ENCODE results near the gene CDKAL1.

CDKAL1 gene

DNA sequence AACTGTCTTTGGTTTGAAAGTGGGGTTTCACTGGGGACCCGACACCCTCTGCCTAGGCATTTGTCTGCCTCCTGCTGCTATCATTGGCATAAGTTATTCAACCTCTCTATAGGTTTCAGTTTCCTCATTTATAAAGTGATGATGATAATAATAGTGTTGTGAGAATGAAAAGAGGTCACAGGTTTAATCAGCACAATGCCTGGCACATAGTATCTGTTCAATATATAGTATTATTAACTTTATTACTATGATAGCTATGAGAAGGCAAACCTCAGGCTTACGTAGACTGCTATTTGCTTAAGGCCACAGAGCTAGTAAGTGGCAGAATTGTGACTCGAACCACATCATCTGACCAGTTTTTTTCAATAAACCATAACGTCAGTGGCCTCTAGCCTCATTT, 256.8 kb downstream of the CDKAL1 start:
- no peak overlapping the region for H3K9ac ChIP-seq (ENCODE audit: low read length)
- H3K4me1 ChIP-seq (ENCODE audit: low read length), result peaks cover 4% of the 10 kb centered on the region
- no peaks in the 10 kb centered on the region for H3K36me3 ChIP-seq (replicated peaks; ENCODE audit: low read depth, low read length)
- no peak overlapping the region for H2AFZ ChIP-seq (ENCODE audit: low read depth, low read length)
- no peak overlapping the region; the same call in 1 of the 2 replicates for H3K4me2 ChIP-seq (ENCODE audit: low read length)
- H3K9me3 ChIP-seq (ENCODE audit: insufficient read depth, low read length), result no peaks in the 10 kb centered on the region
- no peak overlapping the region for H3K27ac ChIP-seq (ENCODE audit: low read length)
- H3K27me3 ChIP-seq (ENCODE audit: low read depth, low read length), result no peaks in the 10 kb centered on the region
- no peaks in the 10 kb centered on the region for H3K79me2 ChIP-seq (ENCODE audit: low read length)
- no peaks in the 10 kb centered on the region for H4K20me1 ChIP-seq (ENCODE audit: insufficient read depth, low read length)
- H3K4me3 ChIP-seq (ENCODE audit: low read length), result no peak overlapping the region
- TF ChIP-seq EZH2phosphoT487 (IDR thresholded peaks at IDR 0.05; ENCODE audit: low read depth), result no peak
- TF ChIP-seq, protein P1, sequence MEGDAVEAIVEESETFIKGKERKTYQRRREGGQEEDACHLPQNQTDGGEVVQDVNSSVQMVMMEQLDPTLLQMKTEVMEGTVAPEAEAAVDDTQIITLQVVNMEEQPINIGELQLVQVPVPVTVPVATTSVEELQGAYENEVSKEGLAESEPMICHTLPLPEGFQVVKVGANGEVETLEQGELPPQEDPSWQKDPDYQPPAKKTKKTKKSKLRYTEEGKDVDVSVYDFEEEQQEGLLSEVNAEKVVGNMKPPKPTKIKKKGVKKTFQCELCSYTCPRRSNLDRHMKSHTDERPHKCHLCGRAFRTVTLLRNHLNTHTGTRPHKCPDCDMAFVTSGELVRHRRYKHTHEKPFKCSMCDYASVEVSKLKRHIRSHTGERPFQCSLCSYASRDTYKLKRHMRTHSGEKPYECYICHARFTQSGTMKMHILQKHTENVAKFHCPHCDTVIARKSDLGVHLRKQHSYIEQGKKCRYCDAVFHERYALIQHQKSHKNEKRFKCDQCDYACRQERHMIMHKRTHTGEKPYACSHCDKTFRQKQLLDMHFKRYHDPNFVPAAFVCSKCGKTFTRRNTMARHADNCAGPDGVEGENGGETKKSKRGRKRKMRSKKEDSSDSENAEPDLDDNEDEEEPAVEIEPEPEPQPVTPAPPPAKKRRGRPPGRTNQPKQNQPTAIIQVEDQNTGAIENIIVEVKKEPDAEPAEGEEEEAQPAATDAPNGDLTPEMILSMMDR (IDR thresholded peaks at IDR 0.05; ENCODE audit: low read depth, low read length), result no peak

DNA sequence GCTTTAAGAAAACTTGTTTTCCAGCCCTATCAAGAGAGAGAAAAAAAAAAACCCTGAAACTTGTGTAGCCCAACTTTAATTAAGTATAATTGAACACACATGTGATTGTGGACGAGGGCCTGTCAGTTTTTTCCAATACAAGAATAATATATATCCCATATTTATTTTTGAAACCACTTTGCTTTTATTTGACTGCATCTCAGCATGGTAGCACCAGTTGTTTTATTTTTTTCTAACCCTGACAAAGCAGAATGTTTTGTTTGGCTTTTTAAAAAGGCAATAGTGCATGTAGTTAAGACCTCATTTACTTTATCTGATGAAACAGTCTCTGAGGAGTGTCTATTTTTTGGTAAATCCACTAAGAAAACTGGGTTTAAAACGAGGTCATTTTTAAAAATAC, 257.7 kb downstream of the CDKAL1 start:
- Histone ChIP-seq H3K4me1 (ENCODE audit: low read length) (peaks cover 4% of the 10 kb centered on the region), H3K9ac (ENCODE audit: low read length) (no peak overlapping the region), H3K4me3 (ENCODE audit: low read length) (no peak overlapping the region), H3K79me2 (ENCODE audit: low read length) (no peaks in the 10 kb centered on the region), H3K27ac (ENCODE audit: low read length) (no peak overlapping the region), H3K36me3 (replicated peaks; ENCODE audit: low read depth, low read length) (no peaks in the 10 kb centered on the region), H3K4me2 (ENCODE audit: low read length) (no peak overlapping the region), H3K27me3 (ENCODE audit: low read depth, low read length) (no peaks in the 10 kb centered on the region), H4K20me1 (ENCODE audit: insufficient read depth, low read length) (no peaks in the 10 kb centered on the region), H2AFZ (ENCODE audit: low read depth, low read length) (no peak overlapping the region), H3K9me3 (ENCODE audit: insufficient read depth, low read length) (no peaks in the 10 kb centered on the region)
- no peak for TF ChIP-seq EZH2phosphoT487 (IDR thresholded peaks at IDR 0.05; ENCODE audit: low read depth)
- TF ChIP-seq, protein P1 (IDR thresholded peaks at IDR 0.05; ENCODE audit: low read depth, low read length), result no peak

DNA sequence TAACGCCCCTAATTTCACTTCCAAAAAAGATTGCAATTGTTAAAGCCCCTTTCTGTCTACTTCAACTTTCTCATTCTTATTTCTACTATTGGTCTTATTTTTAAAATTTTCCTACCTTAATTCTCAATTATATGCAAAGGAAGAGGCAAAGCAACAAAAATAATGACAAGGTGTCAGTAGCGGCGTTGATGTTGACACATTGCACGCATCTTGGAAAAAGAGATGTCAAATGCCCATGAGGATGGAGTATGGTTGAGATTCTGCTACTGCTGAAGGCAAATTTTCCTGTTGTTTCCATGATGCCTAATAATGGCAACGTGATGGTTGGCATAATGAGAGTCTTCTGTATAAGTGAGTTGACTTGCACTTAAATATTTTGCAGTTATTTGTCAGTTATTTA, 258.9 kb downstream of the CDKAL1 start:
- Histone ChIP-seq H3K79me2 (ENCODE audit: low read length) (no peaks in the 10 kb centered on the region), H3K9ac (ENCODE audit: low read length) (no peak overlapping the region), H3K36me3 (replicated peaks; ENCODE audit: low read depth, low read length) (no peaks in the 10 kb centered on the region), H3K4me3 (ENCODE audit: low read length) (no peak overlapping the region), H3K27ac (ENCODE audit: low read length) (no peak overlapping the region), H4K20me1 (ENCODE audit: insufficient read depth, low read length) (no peaks in the 10 kb centered on the region), H3K27me3 (ENCODE audit: low read depth, low read length) (no peaks in the 10 kb centered on the region), H3K4me2 (ENCODE audit: low read length) (no peak overlapping the region), H2AFZ (ENCODE audit: low read depth, low read length) (no peak overlapping the region), H3K4me1 (ENCODE audit: low read length) (peaks cover 4% of the 10 kb centered on the region), H3K9me3 (ENCODE audit: insufficient read depth, low read length) (no peaks in the 10 kb centered on the region)
- no peak for TF ChIP-seq EZH2phosphoT487 (IDR thresholded peaks at IDR 0.05; ENCODE audit: low read depth)
- TF ChIP-seq, protein P1 (IDR thresholded peaks at IDR 0.05; ENCODE audit: low read depth, low read length), result no peak

DNA sequence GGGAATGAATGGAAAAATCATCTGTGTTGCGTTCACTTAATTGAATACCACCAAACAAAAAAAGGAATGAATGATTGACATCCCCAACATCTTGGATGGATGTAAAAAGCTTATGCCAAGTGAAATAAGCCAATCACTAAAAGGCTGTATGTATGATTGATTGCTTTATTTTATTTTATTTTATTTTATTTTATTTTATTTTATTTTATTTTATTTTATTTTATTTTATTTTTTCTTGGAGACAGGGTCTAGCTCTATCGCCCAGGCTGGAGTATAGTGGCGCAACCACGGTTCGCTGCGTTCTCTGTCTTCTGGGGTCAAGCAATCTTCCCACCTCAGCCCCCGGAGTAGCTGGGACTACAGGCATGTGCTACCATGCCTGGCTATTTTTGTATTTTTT, 263.3 kb downstream of the CDKAL1 start:
- H4K20me1 ChIP-seq (ENCODE audit: insufficient read depth, low read length), result no peaks in the 10 kb centered on the region
- H3K79me2 ChIP-seq (ENCODE audit: low read length), result no peaks in the 10 kb centered on the region
- H3K4me3 ChIP-seq (ENCODE audit: low read length), result no peak overlapping the region
- no peaks in the 10 kb centered on the region for H3K36me3 ChIP-seq (replicated peaks; ENCODE audit: low read depth, low read length)
- no peak overlapping the region for H3K9ac ChIP-seq (ENCODE audit: low read length)
- no peak for TF ChIP-seq EZH2phosphoT487 (IDR thresholded peaks at IDR 0.05; ENCODE audit: low read depth)
- TF ChIP-seq, protein P1 (IDR thresholded peaks at IDR 0.05; ENCODE audit: low read depth, low read length), result no peak
- no peak overlapping the region for H2AFZ ChIP-seq (ENCODE audit: low read depth, low read length)
- no peak overlapping the region for H3K27ac ChIP-seq (ENCODE audit: low read length)
- no peaks in the 10 kb centered on the region for H3K27me3 ChIP-seq (ENCODE audit: low read depth, low read length)
- H3K4me1 ChIP-seq (ENCODE audit: low read length), result no peaks in the 10 kb centered on the region
- no peaks in the 10 kb centered on the region for H3K9me3 ChIP-seq (ENCODE audit: insufficient read depth, low read length)
- no peak overlapping the region for H3K4me2 ChIP-seq (ENCODE audit: low read length)
